ENCODE results near the gene ARL6IP5. TPM values are rescaled to one million over a fixed set of nuclear protein-coding genes. Genes with fewer than 3 reads are reported as not detected.

Gene ARL6IP5
- total RNA-seq, 1 experiment from 2014 or later = 16.9 TPM

DNA sequence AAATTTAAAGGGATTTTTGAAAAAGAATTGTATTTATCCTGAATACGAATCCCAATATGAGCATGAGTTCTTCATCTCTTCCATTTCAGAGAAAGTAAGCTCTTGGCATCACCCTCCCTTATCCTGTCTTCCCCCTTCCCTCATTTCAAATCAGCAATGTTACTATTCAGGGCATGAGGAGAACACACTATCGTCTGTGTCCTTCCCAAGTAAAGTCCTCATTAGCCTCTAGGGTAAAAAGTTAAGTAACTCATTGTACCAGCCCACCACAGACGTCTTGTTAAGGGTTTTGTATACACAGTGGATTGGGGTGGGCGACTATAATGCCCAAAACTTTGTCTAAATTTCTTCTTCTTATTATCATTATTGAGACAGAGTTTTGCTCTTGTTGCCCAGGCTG lies 14.8 kb downstream of the ARL6IP5 start:
- WGBS (ENCODE audit: extremely low coverage, insufficient read length, low lambda C conversion rate) = no CpG with 5 or more reads among the region's 4 CpGs
- Histone ChIP-seq H3K79me1 (ENCODE audit: insufficient read depth, low read depth, low read length, poor library complexity, severe bottlenecking) (no peaks in the 10 kb centered on the region), H4K5ac (ENCODE audit: insufficient read length, low read depth, low read length) (no peak overlapping the region), H4K20me1 (ENCODE audit: control insufficient read depth, insufficient read depth, insufficient read length) (no peaks in the 10 kb centered on the region), H3K9me3 (ENCODE audit: control insufficient read depth, low read depth, low read length) (no peaks in the 10 kb centered on the region), H2AK5ac (ENCODE audit: insufficient read length, low read length) (no peak overlapping the region), H3K18ac (ENCODE audit: insufficient read length, low read depth, low read length) (no peak overlapping the region), H3K4me2 (ENCODE audit: insufficient read depth, insufficient read length, low read length) (no peak overlapping the region), H4K8ac (replicated peaks; ENCODE audit: insufficient read length, low read depth, low read length) (no peak overlapping the region), H3K27ac (ENCODE audit: insufficient read length, low read depth, low read length) (no peak overlapping the region), H3K27me3 (ENCODE audit: insufficient read depth, low read length) (no peaks in the 10 kb centered on the region), H3K23me2 (ENCODE audit: insufficient read length, low read depth, low read length, poor library complexity, severe bottlenecking) (no peaks in the 10 kb centered on the region), H4K91ac (ENCODE audit: insufficient read length, low read depth, low read length) (no peak overlapping the region), H2BK15ac (ENCODE audit: low read depth, low read length) (no peak overlapping the region), H2BK5ac (ENCODE audit: insufficient read length, low read length) (no peak overlapping the region), H3K9ac (ENCODE audit: extremely low read depth, insufficient read length, low read length) (no peak overlapping the region), H2BK120ac (ENCODE audit: low read depth, low read length, poor library complexity, severe bottlenecking) (no peak overlapping the region), H3K14ac (ENCODE audit: insufficient read depth, low read length) (no peak overlapping the region), H2AFZ (ENCODE audit: low read length) (no peak overlapping the region), H3K4me1 (ENCODE audit: insufficient read depth, low read length) (no peaks in the 10 kb centered on the region), H3K4ac (ENCODE audit: low read depth, low read length) (no peak overlapping the region), H3K23ac (ENCODE audit: insufficient read length, low read depth, low read length) (no peak overlapping the region), H3T11ph (ENCODE audit: low read length) (no peak overlapping the region), H3K56ac (ENCODE audit: insufficient read length, low read depth, low read length) (no peak overlapping the region), H2BK12ac (ENCODE audit: insufficient read length, low read depth, low read length) (no peak overlapping the region), H3K79me2 (ENCODE audit: insufficient read depth, low read length) (no peaks in the 10 kb centered on the region; the same call in 1 of the 2 replicates), H2BK20ac (ENCODE audit: low read depth, low read length, poor library complexity, severe bottlenecking) (no peak overlapping the region)
- no peaks in the 10 kb centered on the region for H3K27me3 Mint-ChIP-seq (ENCODE audit: low read depth)
- peaks cover 0 to 13% (median 0%) of the 10 kb centered on the region in 3 experiments; a peak in 1 of 7 replicates for H3K36me3 Mint-ChIP-seq (ENCODE audit: insufficient read depth in 1 of 3, low read depth in 3 of 3)
- H3K27ac Mint-ChIP-seq = no peak overlapping the region
- TF ChIP-seq, protein P1, sequence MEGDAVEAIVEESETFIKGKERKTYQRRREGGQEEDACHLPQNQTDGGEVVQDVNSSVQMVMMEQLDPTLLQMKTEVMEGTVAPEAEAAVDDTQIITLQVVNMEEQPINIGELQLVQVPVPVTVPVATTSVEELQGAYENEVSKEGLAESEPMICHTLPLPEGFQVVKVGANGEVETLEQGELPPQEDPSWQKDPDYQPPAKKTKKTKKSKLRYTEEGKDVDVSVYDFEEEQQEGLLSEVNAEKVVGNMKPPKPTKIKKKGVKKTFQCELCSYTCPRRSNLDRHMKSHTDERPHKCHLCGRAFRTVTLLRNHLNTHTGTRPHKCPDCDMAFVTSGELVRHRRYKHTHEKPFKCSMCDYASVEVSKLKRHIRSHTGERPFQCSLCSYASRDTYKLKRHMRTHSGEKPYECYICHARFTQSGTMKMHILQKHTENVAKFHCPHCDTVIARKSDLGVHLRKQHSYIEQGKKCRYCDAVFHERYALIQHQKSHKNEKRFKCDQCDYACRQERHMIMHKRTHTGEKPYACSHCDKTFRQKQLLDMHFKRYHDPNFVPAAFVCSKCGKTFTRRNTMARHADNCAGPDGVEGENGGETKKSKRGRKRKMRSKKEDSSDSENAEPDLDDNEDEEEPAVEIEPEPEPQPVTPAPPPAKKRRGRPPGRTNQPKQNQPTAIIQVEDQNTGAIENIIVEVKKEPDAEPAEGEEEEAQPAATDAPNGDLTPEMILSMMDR (conservative IDR thresholded peaks at IDR 0.05) = no peak
- no peak overlapping the region for H3K4me3 Mint-ChIP-seq
- H3K4me1 Mint-ChIP-seq = peaks cover 0 to 3% of the 10 kb centered on the region in 2 experiments; a peak in 1 of 4 replicates
- no peaks in the 10 kb centered on the region for H3K9me3 Mint-ChIP-seq
- no peak for DNase-seq

Measured in H9 (cell line).